ENCODE measurements around the gene ODF2L. TPM values are rescaled to one million over a fixed set of nuclear protein-coding genes. Genes with fewer than 3 reads are reported as not detected.

The ODF2L gene
- polyA plus RNA-seq, 3 donors: 3.2 to 5.7 (median 3.5) TPM

- Histone ChIP-seq H3K4me1 (ENCODE audit: control insufficient read depth in 1 of 2, insufficient read depth in 2 of 2, low read length in 2 of 2) (no peaks in the 10 kb centered on the region), H3K4me3 (replicated peaks in 1 of 3; ENCODE audit: low read depth in 2 of 3, low read length in 3 of 3) (no peak overlapping the region), H3K79me2 (ENCODE audit: insufficient read depth, low read length) (no peaks in the 10 kb centered on the region), H3K27ac (ENCODE audit: low read depth in 1 of 2, low read length in 2 of 2) (no peak overlapping the region), H3K9me3 (replicated peaks in 1 of 2; ENCODE audit: control insufficient read depth in 1 of 2, insufficient read depth in 1 of 2, low read length in 2 of 2) (peaks cover 0 to 7% of the 10 kb centered on the region in 2 donors), H3K36me3 (replicated peaks in 1 of 2; ENCODE audit: control insufficient read depth in 1 of 2, insufficient read depth in 2 of 2, low read length in 2 of 2) (no peaks in the 10 kb centered on the region), H3K9ac (ENCODE audit: insufficient read depth, low read length, poor library complexity, severe bottlenecking) (no peak overlapping the region), H2AFZ (ENCODE audit: insufficient read depth, low read depth, low read length, poor library complexity, severe bottlenecking) (no peak overlapping the region), H3K4me2 (replicated peaks; ENCODE audit: extremely low read depth, low read length, poor library complexity, severe bottlenecking) (no peak overlapping the region), H4K20me1 (ENCODE audit: insufficient read depth, low read length) (no peaks in the 10 kb centered on the region), H3K27me3 (ENCODE audit: control insufficient read depth in 2 of 2, insufficient read depth in 2 of 2, low read length in 2 of 2) (no peaks in the 10 kb centered on the region)
- TF ChIP-seq CTCF (IDR thresholded peaks at IDR 0.05): no peak
- intact Hi-C loops (cut with micrococcal nuclease): no loop called here
- Mint-ChIP-seq H3K36me3 (no peaks in the 10 kb centered on the region), H3K27ac (no peak overlapping the region), H3K9me3 (peaks cover 3 to 7% (median 6%) of the 10 kb centered on the region in 7 donors), H3K4me1 (no peaks in the 10 kb centered on the region), H3K4me3 (no peak overlapping the region), H3K27me3 (ENCODE audit: low read depth in 3 of 3) (peaks cover 0 to 3% (median 3%) of the 10 kb centered on the region in 3 donors)
- WGBS (ENCODE audit: insufficient coverage): 100% methylated on average over 2 of the region's 3 CpGs
- DNase-seq: no peak
Observed at GRCh38 chr1:86305731-86306130, 90.4 kb downstream of the ODF2L start.

- 100% methylated on average over 1 of the region's 1 CpG for WGBS (ENCODE audit: insufficient coverage)
- Histone ChIP-seq H4K20me1 (ENCODE audit: insufficient read depth, low read length) (no peaks in the 10 kb centered on the region), H3K79me2 (ENCODE audit: insufficient read depth, low read length) (no peaks in the 10 kb centered on the region), H3K9me3 (replicated peaks in 1 of 2; ENCODE audit: control insufficient read depth in 1 of 2, insufficient read depth in 1 of 2, low read length in 2 of 2) (peaks cover 0 to 7% of the 10 kb centered on the region in 2 donors), H3K4me3 (replicated peaks in 1 of 3; ENCODE audit: low read depth in 2 of 3, low read length in 3 of 3) (no peak overlapping the region), H3K27ac (ENCODE audit: low read depth in 1 of 2, low read length in 2 of 2) (no peak overlapping the region), H3K4me1 (ENCODE audit: control insufficient read depth in 1 of 2, insufficient read depth in 2 of 2, low read length in 2 of 2) (no peaks in the 10 kb centered on the region), H3K27me3 (ENCODE audit: control insufficient read depth in 2 of 2, insufficient read depth in 2 of 2, low read length in 2 of 2) (no peaks in the 10 kb centered on the region), H3K36me3 (replicated peaks in 1 of 2; ENCODE audit: control insufficient read depth in 1 of 2, insufficient read depth in 2 of 2, low read length in 2 of 2) (no peaks in the 10 kb centered on the region), H2AFZ (ENCODE audit: insufficient read depth, low read depth, low read length, poor library complexity, severe bottlenecking) (no peak overlapping the region), H3K9ac (ENCODE audit: insufficient read depth, low read length, poor library complexity, severe bottlenecking) (no peak overlapping the region), H3K4me2 (replicated peaks; ENCODE audit: extremely low read depth, low read length, poor library complexity, severe bottlenecking) (no peak overlapping the region)
- Mint-ChIP-seq H3K4me1 (no peaks in the 10 kb centered on the region), H3K4me3 (no peak overlapping the region), H3K36me3 (no peaks in the 10 kb centered on the region), H3K9me3 (peaks cover 6 to 17% (median 8%) of the 10 kb centered on the region in 7 donors), H3K27me3 (ENCODE audit: low read depth in 3 of 3) (peaks cover 0 to 3% (median 2%) of the 10 kb centered on the region in 3 donors), H3K27ac (peak overlapping the region in 1 of 7 donors; percentile 22)
- intact Hi-C loops (cut with micrococcal nuclease): no loop called here
- no peak for TF ChIP-seq CTCF (IDR thresholded peaks at IDR 0.05)
- DNase-seq: no peak
Observed at GRCh38 chr1:86303041-86303690, 93.0 kb downstream of the ODF2L start.

Small RNAs within 50 kb of the gene (small RNA-seq; reads per million reads assigned to genes)
- not detected for gene MIR7856 (ENCODE audit: insufficient read length, low read depth)

Other genes starting within 250 kb of the ODF2L start
- gene COL24A1, start 239.6 kb downstream of the ODF2L start, polyA plus RNA-seq: under 1 TPM in 2 of 3 donors, not detected in 1; 0.05 to 0.13 TPM
- gene CLCA2, start 27.8 kb upstream of the ODF2L start, polyA plus RNA-seq: not detected
- gene CLCA1, start 72.6 kb upstream of the ODF2L start, polyA plus RNA-seq: not detected
- gene CLCA4, start 150.8 kb upstream of the ODF2L start, polyA plus RNA-seq: not detected

Measured in CD14-positive monocyte (primary cell).